H1 (cell line): ENCODE data around the gene MAST2. TPM values are rescaled to one million over a fixed set of nuclear protein-coding genes. Genes with fewer than 3 reads are reported as not detected.

Experiments used
- CTCF ChIA-PET: fragments of 300-600 bp; sonication (Branson Sonifier 250); formaldehyde crosslinking; loops from one replicate; lab custom pipeline; 2021; ENCODE audit not compliant: partially characterized antibody; lab: Charles Lee
- POLR2A ChIA-PET: fragments of 300-600 bp; sonication (Branson Sonifier 250); formaldehyde crosslinking; loops from one replicate; lab custom pipeline; 2021; ENCODE audit warnings: inconsistent platforms; ENCODE audit not compliant: partially characterized antibody; lab: Charles Lee
- DNase-seq, 2 experiments: peaks; one replicate each; pipeline versions ENCODE4 v3.0.0 to v3.0.0-alpha.2; 2010 to 2022; ENCODE audit warnings: low spot score in 2 of 2, low read depth in 1 of 2, mixed read lengths in 1 of 2
- FAIRE-seq: peaks from 2 replicates; lab custom pipeline; 2011; peaks lifted over from hg19 to GRCh38; lab: Jason Lieb, UNC
- H2AFZ ChIP-seq: 2 replicates; pipeline ENCODE4 v1.8.1; 2012; ENCODE audit warnings: low read length, inconsistent platforms
- H2AK5ac ChIP-seq: 2 replicates; pipeline ENCODE4 v1.6.1; 2013; ENCODE audit warnings: low read depth, low read length
- H2BK120ac ChIP-seq: replicated peaks from 2 replicates; pipeline ENCODE3; 2013; ENCODE audit warnings: low read depth, low read length, inconsistent platforms
- H2BK12ac ChIP-seq: 2 replicates; pipeline ENCODE4 v1.6.1; 2013; ENCODE audit warnings: low read depth, low read length
- H2BK15ac ChIP-seq: 2 replicates; pipeline ENCODE4 v1.6.1; 2013; ENCODE audit warnings: low read length
- H2BK20ac ChIP-seq: 2 replicates; pipeline ENCODE4 v1.6.1; 2013; ENCODE audit warnings: low read length
- H2BK5ac ChIP-seq: 2 replicates; pipeline ENCODE4 v1.6.1; 2013; ENCODE audit warnings: low read depth, low read length
- H3K14ac ChIP-seq: 2 replicates; pipeline ENCODE4 v1.6.1; 2013; ENCODE audit warnings: inconsistent platforms; ENCODE audit not compliant: insufficient read length
- H3K18ac ChIP-seq: 2 replicates; pipeline ENCODE4 v1.6.1; 2013; ENCODE audit warnings: low read length; ENCODE audit errors: extremely low read depth
- H3K23ac ChIP-seq: 2 replicates; pipeline ENCODE4 v1.6.1; 2013; ENCODE audit warnings: inconsistent platforms; ENCODE audit not compliant: insufficient read length
- H3K23me2 ChIP-seq: 2 replicates; pipeline ENCODE4 v1.6.1; 2013; ENCODE audit warnings: low read depth, low read length
- H3K27ac ChIP-seq: 2 replicates; pipeline ENCODE4 v1.6.1; 2011; ENCODE audit warnings: low read depth, low read length, inconsistent platforms
- H3K27me3 ChIP-seq, 4 experiments: replicated peaks in 1 of 4; 1 replicate in 1 of 4; 2 replicates in 3 of 4; pipeline versions ENCODE4 v1.6.1 to v1.8.1; 2011 to 2013; ENCODE audit warnings: low read length in 3 of 4, mild to moderate bottlenecking in 3 of 4, inconsistent platforms in 2 of 4, mixed read lengths in 2 of 4, moderate library complexity in 1 of 4; ENCODE audit not compliant: control insufficient read depth in 3 of 4, insufficient read depth in 3 of 4; ENCODE audit errors: extremely low read depth in 1 of 4
- H3K36me3 ChIP-seq, 4 experiments: 2 replicates each; pipeline versions ENCODE4 v1.6.1 to v1.8.1; 2011 to 2013; ENCODE audit warnings: mild to moderate bottlenecking in 4 of 4, low read length in 3 of 4, moderate library complexity in 2 of 4, control low read depth in 1 of 4, inconsistent platforms in 1 of 4; ENCODE audit not compliant: insufficient read depth in 4 of 4, control insufficient read depth in 2 of 4
- H3K4ac ChIP-seq: replicated peaks from 2 replicates; pipeline ENCODE3; 2013; ENCODE audit warnings: low read length, low read depth, mixed read lengths, inconsistent platforms; ENCODE audit not compliant: insufficient read length
- H3K4me1 ChIP-seq, 4 experiments: replicated peaks in 1 of 4; 1 replicate in 1 of 4; 2 replicates in 3 of 4; pipeline versions ENCODE4 v1.6.1 to v1.8.1; 2011 to 2013; ENCODE audit warnings: low read length in 3 of 4, inconsistent platforms in 2 of 4, mixed read lengths in 1 of 4; ENCODE audit not compliant: insufficient read depth in 4 of 4, control insufficient read depth in 3 of 4
- H3K4me2 ChIP-seq, 2 experiments: 2 replicates each; pipeline versions ENCODE4 v1.6.1 to v1.8.1; 2011 to 2013; ENCODE audit warnings: low read depth in 2 of 2, low read length in 2 of 2, control low read depth in 1 of 2, inconsistent platforms in 1 of 2, mild to moderate bottlenecking in 1 of 2; ENCODE audit not compliant: insufficient read depth in 1 of 2
- H3K4me3 ChIP-seq, 4 experiments: fragments of 200-600, 300-600 bp in 1 of 4; sonication (generic), shearing (Covaris generic), sonication (Bioruptor Twin) in 1 of 4; 2 replicates each; pipeline versions ENCODE4 v1.5.1 to v1.8.1; 2011 to 2016; ENCODE audit warnings: low read length in 4 of 4, low read depth in 3 of 4, control low read depth in 2 of 4, inconsistent platforms in 2 of 4, mild to moderate bottlenecking in 2 of 4, mixed read lengths in 1 of 4, moderate library complexity in 1 of 4; ENCODE audit not compliant: insufficient read depth in 2 of 4; ENCODE audit errors: extremely low read depth in 1 of 4
- H3K56ac ChIP-seq: replicated peaks from 2 replicates; pipeline ENCODE3; 2013; ENCODE audit warnings: low read depth, mild to moderate bottlenecking, mixed read lengths, low read length, inconsistent platforms; ENCODE audit not compliant: insufficient read length
- H3K79me1 ChIP-seq: 2 replicates; pipeline ENCODE4 v1.6.1; 2013; ENCODE audit warnings: low read depth, low read length, control low read depth
- H3K79me2 ChIP-seq, 2 experiments: 2 replicates each; pipeline versions ENCODE4 v1.6.1 to v1.8.1; 2012 to 2013; ENCODE audit warnings: low read length in 2 of 2, mild to moderate bottlenecking in 2 of 2, inconsistent platforms in 1 of 2; ENCODE audit not compliant: insufficient read depth in 2 of 2, control insufficient read depth in 1 of 2
- H3K9ac ChIP-seq, 4 experiments: replicated peaks in 1 of 4; 1 replicate in 1 of 4; 2 replicates in 3 of 4; pipeline versions ENCODE4 v1.6.1 to v1.8.1; 2011 to 2013; ENCODE audit warnings: low read depth in 3 of 4, low read length in 3 of 4, control low read depth in 2 of 4, mild to moderate bottlenecking in 2 of 4, moderate library complexity in 2 of 4, inconsistent platforms in 1 of 4; ENCODE audit errors: extremely low read depth in 1 of 4
- H3K9me3 ChIP-seq, 2 experiments: 2 replicates each; pipeline versions ENCODE4 v1.6.1 to v1.8.1; 2012 to 2013; ENCODE audit warnings: mild to moderate bottlenecking in 2 of 2, moderate library complexity in 2 of 2, control low read depth in 1 of 2, inconsistent platforms in 1 of 2, low read depth in 1 of 2, low read length in 1 of 2, mixed read lengths in 1 of 2; ENCODE audit not compliant: insufficient read depth in 2 of 2
- H4K20me1 ChIP-seq, 2 experiments: replicated peaks in 1 of 2; 2 replicates each; pipeline versions ENCODE3 to v1.8.1; 2011 to 2013; ENCODE audit warnings: inconsistent platforms in 2 of 2, low read length in 2 of 2, mild to moderate bottlenecking in 1 of 2; ENCODE audit not compliant: insufficient read depth in 2 of 2, control insufficient read depth in 1 of 2
- H4K5ac ChIP-seq: 2 replicates; pipeline ENCODE4 v1.6.1; 2013; ENCODE audit warnings: low read length, low read depth, mixed read lengths, inconsistent platforms; ENCODE audit not compliant: insufficient read length
- H4K8ac ChIP-seq: 2 replicates; pipeline ENCODE4 v1.8.0; 2013; ENCODE audit warnings: mild to moderate bottlenecking, moderate library complexity, low read length, inconsistent platforms; ENCODE audit not compliant: insufficient read depth; ENCODE audit errors: extremely low read depth
- H4K91ac ChIP-seq: replicated peaks from 2 replicates; pipeline ENCODE3; 2013; ENCODE audit warnings: low read length, mixed read lengths, inconsistent platforms; ENCODE audit not compliant: insufficient read length
- ASH2L ChIP-seq: fragments of 200-600, 300-600 bp; sonication (generic); IDR thresholded peaks from one replicate; pipeline ENCODE4 v1.7.1; 2017; ENCODE audit warnings: low read length
- CEBPB ChIP-seq: IDR thresholded peaks from 2 replicates; pipeline ENCODE4 v1.6.1; 2012; ENCODE audit warnings: low read depth, low read length
- CREB1 ChIP-seq: IDR thresholded peaks from 2 replicates; pipeline ENCODE4 v1.6.1; 2012; ENCODE audit warnings: inconsistent platforms
- CTBP2 ChIP-seq: IDR thresholded peaks from 2 replicates; pipeline ENCODE4 v1.7.0; 2011; ENCODE audit warnings: borderline replicate concordance, mild to moderate bottlenecking, moderate library complexity, mixed read lengths, low read length; ENCODE audit not compliant: insufficient read depth, insufficient read length
- GTF2F1 ChIP-seq: IDR thresholded peaks from 2 replicates; pipeline ENCODE4 v1.6.1; 2012; ENCODE audit warnings: low read depth, low read length, improper control_type of control experiment, borderline replicate concordance
- KDM5A ChIP-seq: fragments of 200-600 bp; IDR thresholded peaks from 2 replicates; pipeline ENCODE4 v1.7.1; 2012; ENCODE audit warnings: mild to moderate bottlenecking, low read length, inconsistent platforms, mixed read lengths
- POLR2A ChIP-seq, 2 experiments: IDR thresholded peaks; 1 replicate in 1 of 2; 2 replicates in 1 of 2; pipeline ENCODE4 v1.6.1; 2011; ENCODE audit warnings: low read depth in 2 of 2, low read length in 2 of 2, mild to moderate bottlenecking in 2 of 2; ENCODE audit errors: control extremely low read depth in 1 of 2
- SP1 ChIP-seq: IDR thresholded peaks from 2 replicates; pipeline ENCODE4 v1.6.1; 2011; ENCODE audit warnings: low read depth, low read length
- SP2 ChIP-seq: IDR thresholded peaks from 2 replicates; pipeline ENCODE4 v1.6.1; 2012; ENCODE audit warnings: mild to moderate bottlenecking, low read length, inconsistent platforms
- YY1 ChIP-seq: IDR thresholded peaks from 2 replicates; pipeline ENCODE4 v1.6.1; 2011; ENCODE audit warnings: low read depth, mild to moderate bottlenecking, low read length
- WGBS, 2 experiments: shearing (Covaris generic) in 1 of 2; methylation state at CpG; one replicate each; pipeline versions ENCODE4 v1.1.6 to v1.1.7; 2013 to 2015; ENCODE audit warnings: low lambda C conversion rate in 2 of 2, mixed read lengths in 2 of 2, inconsistent platforms in 1 of 2, low coverage in 1 of 2, missing lambda C conversion rate in 1 of 2; ENCODE audit not compliant: insufficient replicate concordance in 2 of 2, insufficient coverage in 1 of 2, insufficient read length in 1 of 2; ENCODE audit errors: extremely low coverage in 1 of 2, missing lambda C conversion rate in 1 of 2; 5-methylcytosine and 5-hydroxymethylcytosine counted together
- polyA plus RNA-seq, 7 experiments: library from polyadenylated mRNA; depleted of rRNA in 3 of 7; stranded (reverse) in 5 of 7; unstranded in 2 of 7; fragments of >200 nt in 5 of 7; fragments of 200-250 nt in 2 of 7; gene quantifications; 1 replicate in 5 of 7; 2 replicates in 1 of 7; 4 replicates in 1 of 7; pipeline versions ENCODE4 v1.2.1 to v1.2.3, GENCODE V29; 2011 to 2013; ENCODE audit warnings: missing spikeins in 2 of 7, mixed read lengths in 2 of 7
- total RNA-seq: library from RNA; stranded (reverse); fragmentation: NEBNext Ultra II Directional; extraction: Animal tissue kit (Norgen Biotek cat#: 25700); gene quantifications from 2 replicates; pipeline ENCODE4 v1.2.1, GENCODE V29; 2021

Gene MAST2
- total and polyA plus RNA-seq, 2 of the 8 experiments (the other 6 are each of a cell fraction or from before 2014, with no cell fraction given): 20.5 to 35.4 TPM

DNA sequence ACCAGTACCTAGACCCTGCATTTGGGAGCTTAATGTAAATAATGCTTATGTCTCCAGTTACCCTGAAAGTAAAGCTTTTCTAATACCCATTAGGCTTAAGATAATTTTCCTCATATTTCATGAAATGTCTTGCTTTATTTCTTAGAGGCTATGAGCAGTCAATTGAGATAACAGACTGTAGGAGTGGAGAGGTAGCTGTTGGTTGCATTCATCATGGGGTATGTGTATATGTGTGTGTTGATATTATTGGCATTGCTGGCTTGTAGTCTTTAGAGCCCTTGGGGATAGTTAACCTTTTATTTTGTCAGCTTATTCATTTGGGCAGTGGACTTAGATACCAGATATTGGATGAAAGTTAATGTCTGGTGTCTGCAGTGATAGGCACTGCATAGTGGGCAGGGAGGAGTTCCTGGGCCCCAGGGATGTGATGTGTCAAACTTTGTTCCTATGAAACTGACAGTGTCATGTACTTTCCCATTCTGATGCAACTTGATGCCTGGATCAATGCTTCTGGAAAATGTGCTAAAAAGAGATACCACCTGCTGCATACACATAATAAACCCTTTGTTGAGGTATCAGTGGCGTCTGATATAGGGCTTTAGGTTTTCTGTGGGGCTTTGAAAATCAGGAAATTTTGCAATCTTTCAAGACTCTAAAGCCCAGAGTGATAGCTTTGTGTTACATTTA lies 83.9 kb downstream of the MAST2 start:
- CTCF ChIA-PET: interaction anchor here (0.6 to 1.2 kb wide), 3 partner anchors 210 to 343 kb away, joined by 3 to 4 read pairs (median 3); no protein-coding TSS in a partner anchor
- 92% methylated on average over 1 of the region's 1 CpG; no CpG with 5 or more reads in 1 of the 2 experiments for WGBS, 2 experiments

More for the DNA sequence above, 83.9 kb downstream of the MAST2 start:
- Histone ChIP-seq H3K14ac (no peak overlapping the region), H3K79me2 (peaks cover 0 to 15% of the 10 kb centered on the region in 2 experiments; a peak in 1 of 4 replicates), H4K20me1 (no peaks in the 10 kb centered on the region), H2BK5ac (no peak overlapping the region), H3K23ac (no peak overlapping the region), H2BK15ac (no peak overlapping the region), H2BK12ac (no peak overlapping the region), H2BK120ac (no peak overlapping the region), H2AK5ac (no peak overlapping the region), H3K4me3 (no peak overlapping the region), H3K56ac (no peak overlapping the region), H3K4me2 (no peak overlapping the region), H4K5ac (no peak overlapping the region), H3K4ac (no peak overlapping the region), H3K36me3 (no peaks in the 10 kb centered on the region), H3K79me1 (peaks cover 2% of the 10 kb centered on the region; the same call in 1 of the 2 replicates), H2AFZ (no peak overlapping the region), H3K18ac (no peak overlapping the region), H3K9me3 (no peaks in the 10 kb centered on the region), H2BK20ac (no peak overlapping the region), H4K8ac (no peak overlapping the region), H4K91ac (no peak overlapping the region), H3K27me3 (no peaks in the 10 kb centered on the region), H3K23me2 (no peaks in the 10 kb centered on the region; the same call in 1 of the 2 replicates), H3K27ac (no peak overlapping the region), H3K9ac (no peak overlapping the region), H3K4me1 (no peaks in the 10 kb centered on the region)
- POLR2A ChIA-PET: interaction anchor here (0.6 to 0.7 kb wide), 3 partner anchors 10 to 193 kb away, joined by 3 to 5 read pairs (median 3); no protein-coding TSS in a partner anchor
- TF ChIP-seq SP1 (no peak), CREB1 (no peak), KDM5A (no peak), YY1 (no peak), CTBP2 (no peak), CEBPB (no peak), POLR2A (IDR thresholded peaks at IDR 0.05; ENCODE audit: control extremely low read depth in 1 of 2, low read depth in 2 of 2, low read length in 2 of 2) (no peak), ASH2L (no peak), GTF2F1 (no peak), SP2 (no peak)
- DNase-seq: no peak
- no peak for FAIRE-seq
